HL-60 (cell line): ENCODE results near the gene RABGAP1L.

Source experiments
- CTCF ChIP-seq: IDR thresholded peaks from one replicate; pipeline ENCODE4 v1.5.1; 2011; ENCODE audit warnings: low read length, control low read depth, inconsistent platforms; ENCODE audit not compliant: insufficient read depth
- GABPA ChIP-seq: IDR thresholded peaks from 2 replicates; pipeline ENCODE4 v1.6.1; 2012; ENCODE audit warnings: low read depth
- POLR2AphosphoS5 ChIP-seq: IDR thresholded peaks from 2 replicates; pipeline ENCODE4 v1.6.1; 2012; ENCODE audit warnings: low read depth
- SPI1 ChIP-seq: IDR thresholded peaks from 2 replicates; pipeline ENCODE4 v1.6.1; 2012; ENCODE audit warnings: low read depth, mild to moderate bottlenecking, borderline replicate concordance

GRCh38 chr1:174134003-174134659 is 25.2 kb upstream of the RABGAP1L start:
- TF ChIP-seq CTCF (no peak), SPI1 (no peak), GABPA (no peak), POLR2AphosphoS5 (no peak)
